Astrocyte of the spinal cord (primary cell): ENCODE results near the gene LPAR3.

Experiments
- DNase-seq: peaks from one replicate; pipeline ENCODE4 v3.0.0; 2011; ENCODE audit warnings: low read depth, low spot score
- H3K4me3 ChIP-seq: 2 replicates; pipeline ENCODE4 v1.5.1; 2011; ENCODE audit warnings: low read depth, mild to moderate bottlenecking, low read length, moderate library complexity
- CTCF ChIP-seq: IDR thresholded peaks from 2 replicates; pipeline ENCODE4 v1.5.1; 2012; ENCODE audit warnings: low read depth, mild to moderate bottlenecking, low read length, inconsistent platforms
- in situ Hi-C: cut with HindIII; loops from 2 replicates; pipeline ENCODE4 v1.10.0; 2017; ENCODE audit warnings: low sequenced_read_pairs

LPAR3 gene, protein sequence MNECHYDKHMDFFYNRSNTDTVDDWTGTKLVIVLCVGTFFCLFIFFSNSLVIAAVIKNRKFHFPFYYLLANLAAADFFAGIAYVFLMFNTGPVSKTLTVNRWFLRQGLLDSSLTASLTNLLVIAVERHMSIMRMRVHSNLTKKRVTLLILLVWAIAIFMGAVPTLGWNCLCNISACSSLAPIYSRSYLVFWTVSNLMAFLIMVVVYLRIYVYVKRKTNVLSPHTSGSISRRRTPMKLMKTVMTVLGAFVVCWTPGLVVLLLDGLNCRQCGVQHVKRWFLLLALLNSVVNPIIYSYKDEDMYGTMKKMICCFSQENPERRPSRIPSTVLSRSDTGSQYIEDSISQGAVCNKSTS

DNA sequence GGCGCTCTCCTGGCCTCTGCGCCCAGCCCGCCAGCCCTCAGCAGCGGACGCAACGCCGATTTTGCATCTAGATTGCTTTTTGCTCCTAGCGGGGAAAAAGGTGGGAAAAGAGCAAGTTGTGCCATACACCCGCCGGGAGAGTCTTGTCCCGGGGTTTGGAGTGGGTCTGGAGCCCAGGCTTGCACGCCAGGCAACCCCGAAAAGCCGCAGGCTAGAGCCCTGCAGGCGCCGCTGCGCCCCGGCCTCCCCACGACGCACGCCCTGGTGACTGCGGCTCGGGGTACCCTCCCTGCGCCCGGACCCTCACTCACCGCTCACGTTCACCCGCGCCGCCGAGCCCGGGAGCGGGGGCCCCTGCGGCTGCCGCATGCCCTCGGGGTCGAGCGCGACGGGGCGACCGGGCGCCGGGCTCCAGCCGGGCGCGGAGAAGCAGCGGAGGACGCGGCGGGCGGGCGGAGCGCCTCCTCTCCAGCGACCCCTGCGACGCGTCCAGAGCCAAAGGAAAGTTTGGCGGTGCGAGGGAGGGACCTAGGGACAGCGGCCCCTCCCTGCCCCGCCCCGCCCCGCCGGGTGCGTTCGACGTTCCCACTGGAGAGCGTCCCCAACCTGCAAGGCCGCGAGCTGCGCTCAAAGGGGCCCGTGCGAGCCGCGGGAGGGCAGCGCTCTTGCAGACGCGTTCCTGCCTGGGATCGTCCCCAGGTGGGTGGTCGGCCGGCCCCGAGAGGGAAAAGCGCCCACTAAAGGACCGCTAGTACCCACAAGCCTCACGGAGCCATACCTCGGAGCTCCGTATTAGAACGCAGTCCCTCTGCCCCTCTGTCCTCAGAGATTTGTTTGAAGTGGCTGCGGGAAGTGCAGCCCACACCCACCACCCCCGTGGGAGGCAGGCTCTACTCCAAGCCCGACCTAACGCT is at the start of gene LPAR3:
Gene LPAR3, minus strand, starts transcription at position 502 of the 914 bp plus-strand sequence. CDS start 27,086 bp downstream, outside the sequence.
- no peak for TF ChIP-seq CTCF
- no peak for DNase-seq
- H3K4me3 ChIP-seq, result peak within 1 kb of the TSS; percentile 20
- in situ Hi-C loops, result no loop called here

DNA sequence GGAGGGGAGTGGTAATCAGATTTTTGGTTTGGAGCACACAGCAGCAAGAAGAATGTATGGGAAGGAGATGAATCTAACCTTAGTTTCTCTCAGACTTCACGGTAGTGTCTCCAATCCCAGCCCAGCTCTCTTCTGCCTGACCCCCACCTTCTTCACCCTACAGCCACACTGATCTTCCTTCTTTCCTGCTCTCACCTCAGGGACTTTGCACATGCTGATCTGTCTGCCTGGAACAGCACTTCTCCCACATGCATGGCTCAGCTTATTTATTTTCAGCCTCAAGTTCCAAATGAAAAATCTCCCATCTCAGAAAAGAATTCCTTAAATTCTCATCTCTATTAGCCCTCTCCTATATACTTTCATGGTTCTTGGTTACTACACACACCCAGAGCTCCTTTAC is 48.8 kb upstream of the LPAR3 start:
- in situ Hi-C loops, result no loop called here
- TF ChIP-seq CTCF, result no peak
- DNase-seq, result no peak
- no peak overlapping the region for H3K4me3 ChIP-seq

DNA sequence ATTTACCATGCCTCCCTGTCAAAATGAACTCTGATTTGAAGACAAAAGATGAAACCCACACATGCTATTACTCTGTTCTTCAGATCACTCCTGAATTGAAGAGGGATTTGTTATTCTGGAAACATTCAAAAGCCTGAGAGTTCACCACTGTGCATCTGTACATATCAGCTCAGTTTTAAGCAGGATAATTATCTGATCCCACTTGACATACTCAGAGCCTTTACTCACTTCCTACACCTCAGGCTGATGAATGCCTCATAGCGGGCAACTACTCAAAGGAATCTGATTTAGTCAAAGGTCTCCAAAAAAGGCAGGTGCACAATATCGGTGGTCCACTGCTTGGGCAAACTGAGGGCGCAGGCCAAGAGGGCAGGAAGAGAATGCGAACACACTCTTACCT is 47.5 kb upstream of the LPAR3 start:
- no peak for DNase-seq
- no peak for TF ChIP-seq CTCF
- no peak overlapping the region for H3K4me3 ChIP-seq
- in situ Hi-C loops, result no loop called here

- no peak for DNase-seq
- H3K4me3 ChIP-seq, result no peak overlapping the region
- in situ Hi-C loops, result no loop called here
- TF ChIP-seq CTCF, result no peak
Measured at GRCh38 chr1:84939761-84940160, 46.8 kb upstream of the LPAR3 start.

DNA sequence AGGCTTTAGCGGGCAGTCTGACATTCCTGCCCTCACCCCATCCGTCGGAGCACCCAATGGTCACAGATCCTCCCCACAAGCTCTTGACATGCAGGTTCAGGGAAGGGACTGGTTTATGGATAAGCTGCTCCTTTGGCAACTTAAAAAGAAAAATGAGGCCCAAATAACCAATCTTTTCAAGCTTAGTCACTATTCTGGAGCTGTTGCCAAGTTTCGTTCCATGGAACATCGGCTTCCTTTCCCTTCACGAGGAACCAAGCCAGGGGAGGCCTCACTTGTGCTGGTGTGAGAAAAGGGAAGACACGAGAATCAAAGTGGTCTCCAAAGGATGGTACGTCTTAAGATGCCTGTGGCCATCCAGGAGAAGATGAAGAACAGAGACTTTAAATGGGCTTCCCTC is 46.1 kb upstream of the LPAR3 start:
- H3K4me3 ChIP-seq, result no peak overlapping the region
- in situ Hi-C loops, result no loop called here
- no peak for TF ChIP-seq CTCF
- peak; percentile 20 for DNase-seq

- TF ChIP-seq CTCF, result peak; percentile 86
- DNase-seq, result peak; percentile 62
- in situ Hi-C loops, result no loop called here
- H3K4me3 ChIP-seq, result no peak overlapping the region
Measured at GRCh38 chr1:84936116-84936810, 43.3 kb upstream of the LPAR3 start.
